HepG2 (cell line): ENCODE data around the gene CAPN11. TPM values are rescaled to one million over a fixed set of nuclear protein-coding genes. Genes with fewer than 3 reads are reported as not detected.

Experiments used
- ATAD3A ChIP-seq: sonication (generic); formaldehyde crosslinking; IDR thresholded peaks from 2 replicates; pipeline ENCODE4 v1.4.0; 2020; ENCODE audit warnings: missing genetic modification reagents
- CENPX ChIP-seq: sonication (generic); formaldehyde crosslinking; IDR thresholded peaks from 2 replicates; pipeline ENCODE4 v1.9.0; 2021; ENCODE audit warnings: mild to moderate bottlenecking, missing genetic modification reagents, moderate library complexity
- CHD2 ChIP-seq: IDR thresholded peaks from 2 replicates; pipeline ENCODE4 v1.6.1; 2011; ENCODE audit warnings: low read depth, low read length, improper control_type of control experiment
- CHD4 ChIP-seq: fragments of 200-600 bp; sonication (generic); IDR thresholded peaks from 2 replicates; pipeline ENCODE4 v1.7.0; 2017; ENCODE audit warnings: mild to moderate bottlenecking, low read length, borderline replicate concordance
- ELF4 ChIP-seq: sonication (generic); formaldehyde crosslinking; IDR thresholded peaks from 2 replicates; pipeline ENCODE4 v1.5.0; 2020; ENCODE audit warnings: missing genetic modification reagents, mild to moderate bottlenecking, moderate library complexity, borderline replicate concordance
- FOXA3 ChIP-seq: IDR thresholded peaks from 2 replicates; pipeline ENCODE4 v1.6.1; 2016; ENCODE audit warnings: missing genetic modification reagents, missing compliant biosample characterization
- MIER2 ChIP-seq: IDR thresholded peaks from 2 replicates; pipeline ENCODE4 v1.6.1; 2016; ENCODE audit warnings: missing biosample characterization, missing genetic modification reagents
- NONO ChIP-seq, 2 experiments: fragments of 450-650 bp in 1 of 2; sonication (generic) in 1 of 2; formaldehyde crosslinking in 1 of 2; IDR thresholded peaks in 1 of 2; conservative IDR thresholded peaks in 1 of 2; 2 replicates each; pipeline versions ENCODE4 v1.6.1 to v1.8.0; 2017 to 2022; ENCODE audit warnings: mild to moderate bottlenecking in 1 of 2, missing genetic modification reagents in 1 of 2, moderate library complexity in 1 of 2
- PCBP1 ChIP-seq: fragments of 200-400 bp; formaldehyde crosslinking; IDR thresholded peaks from 2 replicates; pipeline ENCODE4 v1.6.1; 2017; ENCODE audit warnings: mild to moderate bottlenecking, low read depth, low read length, borderline replicate concordance
- SOX6 ChIP-seq, 2 experiments: fragments of 450-650 bp in 1 of 2; sonication (generic) in 1 of 2; formaldehyde crosslinking in 1 of 2; IDR thresholded peaks; 2 replicates each; pipeline versions ENCODE4 v1.4.0 to v1.6.1; 2017 to 2020; ENCODE audit warnings: antibody characterized with exemption in 1 of 2, mild to moderate bottlenecking in 1 of 2, missing genetic modification reagents in 1 of 2
- TEAD2 ChIP-seq: sonication (generic); formaldehyde crosslinking; IDR thresholded peaks from 2 replicates; pipeline ENCODE4 v1.9.0; 2021; ENCODE audit warnings: missing genetic modification reagents
- TOE1 ChIP-seq: sonication (generic); formaldehyde crosslinking; IDR thresholded peaks from 2 replicates; pipeline ENCODE4 v1.4.0; 2020; ENCODE audit warnings: mild to moderate bottlenecking, missing genetic modification reagents
- TSC22D2 ChIP-seq: sonication (generic); formaldehyde crosslinking; IDR thresholded peaks from 2 replicates; pipeline ENCODE4 v1.5.1; 2020; ENCODE audit warnings: missing genetic modification reagents, mild to moderate bottlenecking, borderline replicate concordance
- WIZ ChIP-seq: sonication (generic); formaldehyde crosslinking; IDR thresholded peaks from 2 replicates; pipeline ENCODE4 v1.5.1; 2020; ENCODE audit warnings: mild to moderate bottlenecking, missing genetic modification reagents
- ZBTB7A ChIP-seq: sonication (generic); formaldehyde crosslinking; IDR thresholded peaks from 2 replicates; pipeline ENCODE4 v1.8.0; 2022; ENCODE audit warnings: mild to moderate bottlenecking, missing genetic modification reagents
- ZMYM4 ChIP-seq: sonication (generic); formaldehyde crosslinking; IDR thresholded peaks from 2 replicates; pipeline ENCODE4 v1.8.1; 2023; ENCODE audit warnings: mild to moderate bottlenecking, missing genetic modification reagents
- ZNF17 ChIP-seq: sonication (generic); formaldehyde crosslinking; IDR thresholded peaks from 2 replicates; pipeline ENCODE4 v1.5.0; 2020; ENCODE audit warnings: mild to moderate bottlenecking, missing genetic modification reagents
- ZNF543 ChIP-seq: sonication (generic); formaldehyde crosslinking; IDR thresholded peaks from 2 replicates; pipeline ENCODE4 v1.4.0; 2020; ENCODE audit warnings: mild to moderate bottlenecking, missing genetic modification reagents
- polyA plus RNA-seq, 8 experiments: library from polyadenylated mRNA; depleted of rRNA in 3 of 8; stranded (reverse) in 7 of 8; unstranded in 1 of 8; fragments of >200 nt; fragmentation: Illumina TruSeq in 4 of 8; extraction: Trizol in 4 of 8; gene quantifications; 2 replicates each; pipeline versions ENCODE4 v1.2.1 to v1.2.3, GENCODE V29; 2011 to 2016; ENCODE audit warnings: low read depth in 4 of 8, missing spikeins in 1 of 8, mixed read lengths in 1 of 8; ENCODE audit not compliant: insufficient read depth in 1 of 8
- total RNA-seq, 5 experiments: library from RNA; depleted of rRNA; stranded (reverse); fragments of >200 nt; fragmentation: Illumina TruSeq; extraction: Trizol; gene quantifications; 2 replicates each; pipeline ENCODE4 v1.2.3, GENCODE V29; 2016; ENCODE audit warnings: low read depth in 1 of 5
- TF ChIP-seq, protein P1 (sequence below): sonication (generic); formaldehyde crosslinking; IDR thresholded peaks from 2 replicates; pipeline ENCODE4 v1.8.1; 2023; ENCODE audit warnings: mild to moderate bottlenecking, missing genetic modification reagents, borderline replicate concordance
- TF ChIP-seq, protein P2 (sequence below): sonication (generic); formaldehyde crosslinking; IDR thresholded peaks from 2 replicates; pipeline ENCODE4 v1.4.0; 2020; ENCODE audit warnings: missing genetic modification reagents, low read depth, mild to moderate bottlenecking, borderline replicate concordance

CAPN11 gene
- total and polyA plus RNA-seq, 2 of the 13 experiments (the other 11 are each of a cell fraction or from before 2014, with no cell fraction given), result 0.07 to 0.11 TPM

DNA sequence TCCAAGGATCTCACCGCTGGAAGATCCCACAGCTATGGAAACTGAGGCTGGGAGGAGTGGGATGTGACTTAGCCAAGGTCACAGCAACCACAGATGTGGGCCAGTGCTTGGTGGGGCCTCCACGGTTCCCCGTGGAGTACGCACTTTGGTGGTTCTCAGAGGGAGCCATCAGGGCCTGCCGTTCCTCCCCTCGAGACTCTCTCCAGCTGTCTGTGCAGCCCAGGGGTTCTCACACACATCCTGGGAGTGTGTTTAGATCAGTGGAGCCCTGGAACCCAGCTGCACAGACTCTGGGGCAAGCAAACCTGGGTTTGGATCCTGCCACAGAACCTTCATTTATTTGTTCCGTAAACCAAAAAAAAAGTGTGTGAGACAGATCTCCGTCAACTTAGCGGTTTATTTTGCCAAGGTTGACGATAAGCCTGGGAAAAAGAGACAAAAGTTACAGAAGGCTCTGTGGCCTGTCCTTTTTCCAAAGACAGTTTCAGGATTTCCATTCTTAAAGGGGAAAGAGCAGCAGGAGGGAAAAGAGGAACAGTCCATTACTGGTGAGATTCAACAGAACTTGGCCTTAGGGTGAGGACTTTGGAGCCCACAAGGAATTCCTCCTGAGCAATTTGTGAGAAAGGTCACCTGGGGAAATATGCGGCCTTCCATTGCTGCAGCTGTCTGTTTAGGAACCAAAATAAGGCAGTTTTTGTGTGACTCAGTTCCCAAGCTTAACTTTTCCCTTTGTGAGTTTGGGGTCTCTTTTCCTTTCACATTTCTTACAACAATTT lies 44.5 kb downstream of the CAPN11 start (continued):
- TF ChIP-seq, protein P1, sequence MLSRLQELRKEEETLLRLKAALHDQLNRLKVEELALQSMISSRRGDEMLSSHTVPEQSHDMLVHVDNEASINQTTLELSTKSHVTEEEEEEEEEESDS (CRISPR knock-in tag), result no peak
- TF ChIP-seq ZMYM4 (CRISPR knock-in tag), result peak; percentile 30; the same call in 1 of the 2 replicates
- TF ChIP-seq ATAD3A (CRISPR knock-in tag), result no peak
- TF ChIP-seq CHD4, result no peak
- TF ChIP-seq CENPX (CRISPR knock-in tag), result no peak
- TF ChIP-seq MIER2 (CRISPR knock-in tag), result no peak
- no peak for TF ChIP-seq TOE1
- TF ChIP-seq SOX6 (IDR thresholded peaks at IDR 0.05), result no peak
- TF ChIP-seq SOX6 (CRISPR knock-in tag; IDR thresholded peaks at IDR 0.05), result no peak
- TF ChIP-seq TSC22D2, result no peak
- no peak for TF ChIP-seq NONO (IDR thresholded peaks at IDR 0.05)
- no peak for TF ChIP-seq NONO (CRISPR knock-in tag; conservative IDR thresholded peaks at IDR 0.05)
- 0 out of 2 replicates have a peak, but pooled peaks have one; percentile 39 for TF ChIP-seq ZNF543 (CRISPR knock-in tag)
- no peak for TF ChIP-seq TEAD2 (CRISPR knock-in tag)
- no peak for TF ChIP-seq ELF4 (CRISPR knock-in tag)
- TF ChIP-seq FOXA3 (CRISPR knock-in tag), result no peak
- no peak for TF ChIP-seq CHD2
- 0 out of 2 replicates have a peak, but pooled peaks have one; percentile 20 for TF ChIP-seq ZBTB7A (CRISPR knock-in tag)
- TF ChIP-seq, protein P2, sequence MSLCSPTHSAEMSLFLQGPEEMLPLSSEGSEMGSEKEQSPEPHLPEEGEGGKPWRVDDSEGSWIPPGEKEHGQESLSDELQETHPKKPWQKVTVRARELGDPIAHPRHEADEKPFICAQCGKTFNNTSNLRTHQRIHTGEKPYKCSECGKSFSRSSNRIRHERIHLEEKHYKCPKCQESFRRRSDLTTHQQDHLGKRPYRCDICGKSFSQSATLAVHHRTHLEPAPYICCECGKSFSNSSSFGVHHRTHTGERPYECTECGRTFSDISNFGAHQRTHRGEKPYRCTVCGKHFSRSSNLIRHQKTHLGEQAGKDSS, result no peak
- TF ChIP-seq ZNF17 (CRISPR knock-in tag), result no peak
- no peak for TF ChIP-seq WIZ (CRISPR knock-in tag)
- no peak for TF ChIP-seq PCBP1
